Calu3 (cell line): ENCODE measurements around the gene OR7C1. TPM values are rescaled to one million over a fixed set of nuclear protein-coding genes. Genes with fewer than 3 reads are reported as not detected.
"Not testable (repeated sequence)": the region's sequence is repeated elsewhere in the genome, so short reads cannot be mapped to it uniquely, and the experiment has no call there.

Source experiments
- BruUV-seq: library from RNA; stranded (reverse); fragments of 400-500 nt; replicated peaks from 2 replicates; lab custom pipeline; 2021; lab: Mats Ljungman, UMichigan
- CTCF ChIA-PET: fragments of 300-600 bp; sonication (Branson Sonifier 250); formaldehyde crosslinking; loops from one replicate; lab custom pipeline; 2022; ENCODE audit warnings: antibody characterized with exemption; lab: Charles Lee
- DNase-seq: peaks from one replicate; pipeline ENCODE4 v3.0.0; 2022
- H3K27ac Mint-ChIP-seq: one replicate; pipeline ENCODE4 v1.8.0; 2022; ENCODE audit warnings: mixed read lengths; ENCODE audit not compliant: unreplicated experiment
- H3K27me3 Mint-ChIP-seq: one replicate; pipeline ENCODE4 v1.8.0; 2022; ENCODE audit warnings: mixed read lengths; ENCODE audit not compliant: unreplicated experiment
- H3K36me3 Mint-ChIP-seq: one replicate; pipeline ENCODE4 v1.8.0; 2022; ENCODE audit warnings: mild to moderate bottlenecking, moderate library complexity, mixed read lengths; ENCODE audit not compliant: insufficient read depth, unreplicated experiment
- H3K4me1 Mint-ChIP-seq: one replicate; pipeline ENCODE4 v1.8.0; 2022; ENCODE audit warnings: mild to moderate bottlenecking, low read depth, mixed read lengths; ENCODE audit not compliant: unreplicated experiment
- H3K4me3 Mint-ChIP-seq: one replicate; pipeline ENCODE4 v1.8.0; 2022; ENCODE audit warnings: mild to moderate bottlenecking, low read depth, moderate library complexity, mixed read lengths; ENCODE audit not compliant: unreplicated experiment
- H3K9me3 Mint-ChIP-seq: one replicate; pipeline ENCODE4 v1.8.0; 2022; ENCODE audit warnings: low read depth, mixed read lengths; ENCODE audit not compliant: unreplicated experiment
- intact Hi-C: fragments of 100-400 bp; cut with micrococcal nuclease; formaldehyde crosslinking; loops from one replicate; pipeline ENCODE4 v1.10.0; 2022; ENCODE audit not compliant: unreplicated experiment
- total RNA-seq: library from RNA; stranded (reverse); gene quantifications from 2 replicates; pipeline ENCODE4 v1.2.3, GENCODE V29; 2022
- TF ChIP-seq, protein P1 (sequence below): fragments of 200-600 bp; IDR thresholded peaks from one replicate; pipeline ENCODE4 v1.8.0; 2022; ENCODE audit warnings: antibody characterized with exemption; ENCODE audit not compliant: unreplicated experiment

OR7C1 gene
- total RNA-seq, 1 experiment from 2014 or later: not detected

DNA sequence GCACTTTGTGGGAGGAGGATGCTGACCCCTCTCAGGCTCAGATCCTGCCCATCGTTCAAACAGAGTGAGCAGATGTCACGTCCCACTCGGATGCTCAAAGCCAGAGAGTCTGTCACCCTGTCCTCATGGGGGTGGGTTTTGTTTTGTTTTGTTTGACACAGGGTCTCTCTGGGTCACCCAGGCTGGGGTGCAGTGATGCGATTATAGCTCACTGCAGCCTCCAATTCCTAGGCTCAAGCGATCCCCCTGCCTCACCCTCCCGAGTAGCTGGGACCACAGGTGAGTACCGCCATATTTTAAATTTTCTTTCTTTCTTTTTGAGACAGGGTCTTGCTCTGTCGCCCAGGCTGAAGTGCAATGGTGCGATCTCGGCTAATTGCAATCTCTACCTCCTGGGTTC is 60.6 kb downstream of the OR7C1 start:
- Mint-ChIP-seq H3K27me3 (peaks cover 47% of the 10 kb centered on the region), H3K9me3 (no peaks in the 10 kb centered on the region), H3K36me3 (peaks cover 13% of the 10 kb centered on the region), H3K4me3 (no peak overlapping the region), H3K27ac (no peak overlapping the region), H3K4me1 (no peaks in the 10 kb centered on the region)
- intact Hi-C loops: no loop called here
- TF ChIP-seq, protein P1, sequence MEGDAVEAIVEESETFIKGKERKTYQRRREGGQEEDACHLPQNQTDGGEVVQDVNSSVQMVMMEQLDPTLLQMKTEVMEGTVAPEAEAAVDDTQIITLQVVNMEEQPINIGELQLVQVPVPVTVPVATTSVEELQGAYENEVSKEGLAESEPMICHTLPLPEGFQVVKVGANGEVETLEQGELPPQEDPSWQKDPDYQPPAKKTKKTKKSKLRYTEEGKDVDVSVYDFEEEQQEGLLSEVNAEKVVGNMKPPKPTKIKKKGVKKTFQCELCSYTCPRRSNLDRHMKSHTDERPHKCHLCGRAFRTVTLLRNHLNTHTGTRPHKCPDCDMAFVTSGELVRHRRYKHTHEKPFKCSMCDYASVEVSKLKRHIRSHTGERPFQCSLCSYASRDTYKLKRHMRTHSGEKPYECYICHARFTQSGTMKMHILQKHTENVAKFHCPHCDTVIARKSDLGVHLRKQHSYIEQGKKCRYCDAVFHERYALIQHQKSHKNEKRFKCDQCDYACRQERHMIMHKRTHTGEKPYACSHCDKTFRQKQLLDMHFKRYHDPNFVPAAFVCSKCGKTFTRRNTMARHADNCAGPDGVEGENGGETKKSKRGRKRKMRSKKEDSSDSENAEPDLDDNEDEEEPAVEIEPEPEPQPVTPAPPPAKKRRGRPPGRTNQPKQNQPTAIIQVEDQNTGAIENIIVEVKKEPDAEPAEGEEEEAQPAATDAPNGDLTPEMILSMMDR: no peak
- BruUV-seq: no TSS peak
- no peak for DNase-seq
- CTCF ChIA-PET: no interaction called here

DNA sequence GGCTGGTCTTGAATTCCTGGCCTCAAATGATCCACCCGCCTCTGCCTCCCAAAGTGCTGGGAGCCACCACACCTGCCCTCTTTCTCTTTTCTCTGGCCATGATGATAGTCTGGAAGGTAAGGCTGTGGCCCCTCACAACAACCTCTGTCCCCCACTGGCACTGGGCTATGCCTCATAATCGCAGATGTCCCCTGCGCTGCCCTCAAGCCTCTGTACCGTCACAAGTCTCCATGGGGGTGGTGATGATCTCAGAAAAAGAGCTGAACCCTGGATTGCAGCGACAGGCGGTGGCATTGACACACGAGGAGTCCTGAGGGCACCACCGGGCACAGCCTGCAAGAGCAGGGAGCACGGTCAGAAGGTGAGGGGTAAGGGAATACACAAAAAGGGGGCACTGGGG is 61.3 kb downstream of the OR7C1 start:
- intact Hi-C loops, BruUV-seq, H3K4me1 Mint-ChIP-seq, H3K27ac Mint-ChIP-seq, CTCF ChIA-PET, H3K9me3 Mint-ChIP-seq, DNase-seq, H3K4me3 Mint-ChIP-seq: not testable (repeated sequence)
- peaks cover 13% of the 10 kb centered on the region for H3K36me3 Mint-ChIP-seq
- H3K27me3 Mint-ChIP-seq: peaks cover 45% of the 10 kb centered on the region

GRCh38 chr19:14772995-14773394 is 62.0 kb downstream of the OR7C1 start:
- intact Hi-C loops: no loop called here
- H3K4me3 Mint-ChIP-seq: no peak overlapping the region
- CTCF ChIA-PET: no interaction called here
- no TSS peak for BruUV-seq
- peaks cover 43% of the 10 kb centered on the region for H3K27me3 Mint-ChIP-seq
- DNase-seq: no peak
- H3K9me3 Mint-ChIP-seq: no peaks in the 10 kb centered on the region
- peaks cover 13% of the 10 kb centered on the region for H3K36me3 Mint-ChIP-seq
- no peaks in the 10 kb centered on the region for H3K4me1 Mint-ChIP-seq
- TF ChIP-seq, protein P1: no peak
- H3K27ac Mint-ChIP-seq: no peak overlapping the region

GRCh38 chr19:14772467-14772866 is 62.5 kb downstream of the OR7C1 start:
- Mint-ChIP-seq H3K27me3 (peaks cover 43% of the 10 kb centered on the region), H3K36me3 (peaks cover 13% of the 10 kb centered on the region), H3K27ac (no peak overlapping the region), H3K4me1 (no peaks in the 10 kb centered on the region), H3K4me3 (no peak overlapping the region), H3K9me3 (no peaks in the 10 kb centered on the region)
- CTCF ChIA-PET: no interaction called here
- DNase-seq: no peak
- intact Hi-C loops: no loop called here
- BruUV-seq: no TSS peak
- TF ChIP-seq, protein P1: no peak

DNA sequence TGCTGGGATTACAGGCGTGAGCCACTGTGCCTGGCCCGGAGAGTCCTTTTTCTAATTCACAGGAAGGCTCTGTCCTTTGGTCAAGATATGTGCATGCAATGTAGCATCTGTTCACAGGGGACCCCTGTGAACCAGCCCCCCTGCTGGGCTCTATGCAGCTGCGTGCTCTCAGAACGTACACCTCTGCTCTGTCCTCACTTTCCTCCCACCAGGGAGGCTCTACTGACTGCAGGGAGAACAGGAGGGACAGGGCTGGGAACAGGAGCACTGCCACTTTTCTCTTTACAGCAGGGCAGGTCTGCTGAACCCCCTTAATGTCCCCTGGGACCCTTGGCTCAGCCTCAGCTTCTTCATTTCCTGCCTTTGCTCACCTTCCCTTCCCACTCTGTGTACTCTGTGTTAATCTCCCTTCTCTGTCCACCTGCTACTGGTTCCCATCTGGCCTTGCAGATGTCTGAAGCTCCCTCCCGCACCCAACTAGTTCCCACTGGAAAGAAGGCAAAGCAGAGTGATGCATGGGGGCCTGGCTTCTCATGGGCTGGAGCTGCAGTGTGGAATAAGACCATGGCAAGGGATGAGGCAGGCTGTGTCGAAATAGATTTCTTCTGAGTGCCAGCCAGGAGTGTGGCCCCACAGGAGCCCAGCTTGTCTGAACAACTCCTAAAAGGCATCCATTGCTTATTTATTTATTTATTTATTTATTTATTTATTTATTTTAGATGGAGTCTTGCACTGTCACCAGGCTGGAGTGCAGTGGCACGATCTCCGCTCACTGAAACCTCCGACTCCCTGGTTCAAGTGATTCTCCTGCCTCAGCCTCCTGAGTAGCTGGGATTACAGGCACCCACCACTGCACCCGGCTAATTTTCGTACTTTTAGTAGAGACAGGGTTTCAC is 63.8 kb downstream of the OR7C1 start:
- H3K4me1 Mint-ChIP-seq: no peaks in the 10 kb centered on the region
- DNase-seq: no peak
- no TSS peak for BruUV-seq
- peaks cover 35% of the 10 kb centered on the region for H3K27me3 Mint-ChIP-seq
- CTCF ChIA-PET: no interaction called here
- no peaks in the 10 kb centered on the region for H3K9me3 Mint-ChIP-seq
- H3K4me3 Mint-ChIP-seq: no peak overlapping the region
- intact Hi-C loops: no loop called here
- no peak overlapping the region for H3K27ac Mint-ChIP-seq
- peaks cover 5% of the 10 kb centered on the region for H3K36me3 Mint-ChIP-seq
- TF ChIP-seq, protein P1: no peak
